HPDE6-E6E7 (cell line): Measurements from ENCODE around the gene MDM1.

Experiments
- DNase-seq: peaks from one replicate; pipeline ENCODE4 v3.0.0; 2011; ENCODE audit warnings: missing footprints; ENCODE audit errors: extremely low spot score

Gene MDM1

GRCh38 chr12:68321140-68321539 is 11.0 kb downstream of the MDM1 start:
- DNase-seq: no peak

GRCh38 chr12:68319988-68320623 is 12.1 kb downstream of the MDM1 start:
- DNase-seq: no peak

DNA sequence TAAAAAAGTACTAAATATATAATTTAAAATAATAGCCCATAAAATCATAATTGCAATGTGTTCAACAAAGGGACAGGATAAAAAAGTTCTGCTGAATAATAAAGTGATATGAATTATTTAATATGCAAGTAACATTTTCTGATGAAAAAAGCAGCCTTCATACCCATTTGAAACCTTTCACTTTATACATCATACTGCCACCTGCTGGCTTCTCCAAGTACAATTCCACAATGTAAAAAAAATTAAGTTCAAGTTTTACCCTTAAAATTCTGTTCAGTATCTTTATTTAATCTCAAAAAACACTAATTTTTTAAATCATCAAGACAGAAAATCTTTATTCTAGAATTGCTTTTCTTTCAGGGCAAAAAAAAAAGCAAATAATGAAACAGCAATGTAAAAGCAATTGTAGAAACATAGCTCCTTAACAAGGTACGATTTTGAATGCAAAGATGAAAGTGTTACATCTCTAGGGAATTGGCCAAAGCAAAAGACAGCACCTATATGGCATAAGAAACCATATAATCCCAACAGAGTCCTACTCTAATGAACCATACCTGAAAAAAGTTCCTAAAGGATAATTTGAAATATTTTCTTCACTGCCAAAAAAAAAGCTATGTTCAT is 15.0 kb downstream of the MDM1 start:
- DNase-seq: no peak

GRCh38 chr12:68310370-68310769 is 21.8 kb downstream of the MDM1 start:
- DNase-seq: peak; percentile 35

DNA sequence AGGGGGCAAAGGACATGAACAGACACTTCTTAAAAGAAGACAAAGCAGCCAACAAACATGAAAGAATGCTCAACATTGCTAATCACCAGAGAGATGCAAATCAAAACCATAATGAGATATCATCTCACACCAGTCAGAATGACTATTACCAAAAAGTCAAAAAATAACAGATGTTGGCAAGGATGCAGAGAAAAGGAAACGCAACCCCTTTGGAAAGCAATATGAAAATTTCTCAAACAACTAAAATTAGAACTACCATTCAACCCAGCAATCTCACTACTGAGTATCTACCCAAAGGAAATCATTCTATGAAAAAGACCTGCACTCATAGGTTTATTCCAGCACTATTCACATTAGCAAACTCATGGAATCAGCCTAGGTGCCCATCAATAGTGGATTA is 25.6 kb downstream of the MDM1 start:
- DNase-seq: no peak

- no peak for DNase-seq
Observed at GRCh38 chr12:68305278-68305677, 26.9 kb downstream of the MDM1 start.

- no peak for DNase-seq
Observed at GRCh38 chr12:68304626-68305025, 27.5 kb downstream of the MDM1 start.

GRCh38 chr12:68303850-68304249 is 28.3 kb downstream of the MDM1 start:
- no peak for DNase-seq

DNA sequence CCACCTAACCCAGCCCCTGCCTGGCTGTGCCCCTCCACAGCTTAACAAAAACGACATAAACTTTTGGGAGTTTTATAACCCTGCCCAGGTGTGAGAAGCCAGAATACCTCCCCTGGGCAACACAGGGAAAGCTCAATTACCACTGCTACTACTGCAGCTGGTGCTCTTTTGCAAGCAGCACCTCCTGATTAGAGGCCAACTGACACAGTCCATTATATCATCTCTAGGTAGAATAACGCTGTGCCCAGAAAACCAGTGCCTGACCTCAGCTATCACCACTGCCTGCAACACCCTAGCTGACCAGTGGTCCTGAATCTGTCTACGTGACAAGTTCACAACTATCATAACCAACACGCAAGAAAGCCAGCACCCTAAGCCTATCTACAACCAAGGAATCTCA is 34.2 kb downstream of the MDM1 start:
- DNase-seq: no peak

- DNase-seq: no peak
Observed at GRCh38 chr12:68294251-68294650, 37.9 kb downstream of the MDM1 start.

DNA sequence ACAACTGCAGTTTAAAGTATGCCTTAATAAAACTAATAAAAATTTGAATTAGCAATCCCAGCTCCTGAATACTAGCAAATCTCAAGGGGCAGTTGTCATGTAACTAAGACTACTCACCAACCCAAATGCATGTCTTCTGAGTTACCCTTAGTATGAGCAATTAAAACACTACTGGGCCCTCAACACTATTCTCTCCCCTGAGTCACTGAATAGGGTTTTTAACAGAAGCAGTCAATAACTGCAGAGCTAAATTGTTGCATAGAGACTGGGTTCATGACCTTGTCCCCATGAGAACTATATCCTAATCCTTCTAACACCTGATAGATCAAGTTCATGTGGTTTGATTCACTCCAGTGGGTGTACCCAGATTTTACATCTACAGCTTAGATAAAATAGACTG is 38.8 kb downstream of the MDM1 start:
- DNase-seq: no peak

GRCh38 chr12:68292151-68292943 is 39.8 kb downstream of the MDM1 start:
- DNase-seq: no peak

DNA sequence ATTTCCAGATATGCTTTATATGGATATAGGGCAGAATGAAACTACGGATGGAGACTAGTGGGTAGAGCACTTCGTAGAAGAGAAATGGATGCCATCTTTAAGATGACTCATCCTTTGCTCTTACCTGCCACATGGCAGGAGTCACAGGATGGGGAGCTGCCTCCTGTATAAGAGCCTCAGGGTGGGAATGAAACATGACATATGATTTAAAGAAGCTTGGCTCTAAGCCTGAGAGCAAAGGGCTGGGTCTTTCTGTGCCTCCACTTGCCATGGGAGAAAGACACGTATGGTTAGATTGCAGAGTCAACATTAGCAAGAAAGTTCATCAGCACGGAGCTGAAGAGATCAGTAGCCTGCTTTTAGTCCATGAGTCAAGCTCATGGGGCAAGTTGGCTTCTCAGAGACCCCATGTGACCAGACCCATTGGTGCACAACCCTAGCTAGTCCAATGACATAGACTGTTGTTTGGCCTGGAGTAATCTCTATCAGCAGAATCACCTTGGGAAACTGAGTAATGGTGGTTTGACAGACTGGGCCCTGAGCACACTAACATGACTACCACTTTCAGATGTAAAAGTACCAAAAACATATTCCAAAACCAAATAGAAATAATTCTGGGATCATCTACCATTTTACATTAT is 40.6 kb downstream of the MDM1 start:
- DNase-seq: peak; percentile 26

GRCh38 chr12:68290126-68290525 is 42.0 kb downstream of the MDM1 start:
- no peak for DNase-seq

- DNase-seq: no peak
Observed at GRCh38 chr12:68287106-68287505, 45.1 kb downstream of the MDM1 start.

- DNase-seq: no peak
Observed at GRCh38 chr12:68286396-68286795, 45.8 kb downstream of the MDM1 start.

- no peak for DNase-seq
Observed at GRCh38 chr12:68285541-68285940, 46.6 kb downstream of the MDM1 start.

DNA sequence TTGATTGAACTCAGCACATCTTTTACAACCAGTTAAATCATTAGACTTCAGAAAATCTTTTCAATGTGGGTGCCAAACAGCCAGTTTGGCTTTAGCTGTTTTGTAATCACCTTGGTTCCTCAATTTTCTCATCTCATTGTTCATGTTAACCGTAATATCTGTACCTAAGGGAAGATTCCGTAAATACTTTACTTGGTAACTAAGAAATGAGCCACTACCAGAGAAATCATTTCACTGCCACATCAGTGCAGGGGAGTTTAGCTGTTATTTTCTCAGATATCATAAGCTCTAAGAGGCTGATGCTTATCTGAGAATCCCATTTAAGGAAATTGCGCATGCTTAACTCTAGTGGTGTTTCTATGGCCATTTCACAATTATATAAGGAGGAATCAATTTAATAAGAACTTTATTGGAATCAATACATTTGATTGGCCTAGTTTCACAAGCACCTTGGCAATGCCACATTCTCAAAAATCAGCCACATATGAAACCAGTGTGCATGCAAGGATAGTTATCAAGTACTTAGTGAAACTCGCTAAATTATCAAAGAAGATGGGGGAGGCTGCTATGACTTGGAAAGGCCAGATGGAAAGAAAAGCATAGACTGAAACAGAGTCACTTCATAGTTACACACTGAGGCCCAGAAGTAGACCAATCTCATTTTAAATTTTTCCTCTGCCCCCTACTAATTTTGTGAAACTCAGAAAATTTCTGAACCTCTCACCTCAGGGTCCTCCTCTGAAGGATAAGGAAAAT is 50.7 kb downstream of the MDM1 start:
- DNase-seq: no peak

DNA sequence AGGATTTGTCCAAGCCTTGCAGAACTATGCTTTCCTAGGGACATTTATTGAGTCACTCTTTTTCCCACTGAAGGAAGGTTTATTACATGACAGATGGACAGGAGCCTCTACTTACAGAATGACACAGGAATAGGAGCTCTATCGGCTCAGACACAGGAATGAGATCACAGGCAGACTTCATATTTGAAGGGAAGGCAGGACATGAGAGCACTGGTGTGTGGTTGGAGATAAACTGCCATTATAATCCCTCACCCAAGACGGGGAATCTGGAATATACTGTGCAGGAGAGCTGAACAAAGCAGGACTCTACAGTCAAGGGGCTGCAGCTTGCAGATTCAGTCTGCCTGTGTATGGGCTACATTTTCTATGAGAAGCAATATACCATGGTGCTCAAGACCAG is 51.9 kb downstream of the MDM1 start:
- no peak for DNase-seq

DNA sequence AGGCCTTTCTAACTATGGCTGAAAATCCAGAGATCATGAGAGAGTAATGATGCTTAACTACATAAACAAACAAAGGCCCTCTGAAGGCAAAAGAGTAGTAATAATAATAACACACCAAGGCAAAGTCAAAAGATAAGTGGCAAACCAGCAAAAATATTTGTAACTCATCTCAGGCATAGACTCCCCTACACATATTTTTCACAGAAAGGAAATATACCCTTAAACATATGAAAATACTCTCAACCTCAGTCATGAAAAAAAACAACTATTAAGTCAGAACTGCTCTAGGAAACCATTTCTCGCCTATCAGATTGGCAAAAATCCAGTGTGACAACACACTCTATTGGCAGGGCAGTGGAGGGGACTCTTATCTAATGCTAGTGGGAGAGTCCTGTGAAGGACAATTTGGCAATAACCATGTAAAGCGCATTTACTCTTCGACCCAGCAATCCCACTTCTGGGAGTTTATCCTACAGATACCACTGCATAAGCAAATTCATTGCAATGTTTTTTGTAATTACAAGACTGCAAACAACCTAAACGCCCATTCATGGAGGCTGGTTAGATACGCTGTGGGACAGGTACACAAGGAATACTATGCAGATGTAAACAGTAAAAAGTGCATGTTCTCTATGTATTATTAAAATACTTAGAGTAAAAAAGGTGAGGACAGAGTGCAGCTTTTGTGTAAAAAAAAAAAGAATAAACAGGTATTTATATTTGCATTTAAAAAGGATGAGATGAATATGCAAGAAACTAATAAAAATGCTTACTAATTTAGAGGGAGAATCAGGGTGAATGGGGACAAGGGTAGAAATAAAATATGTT is 52.7 kb downstream of the MDM1 start:
- no peak for DNase-seq

DNA sequence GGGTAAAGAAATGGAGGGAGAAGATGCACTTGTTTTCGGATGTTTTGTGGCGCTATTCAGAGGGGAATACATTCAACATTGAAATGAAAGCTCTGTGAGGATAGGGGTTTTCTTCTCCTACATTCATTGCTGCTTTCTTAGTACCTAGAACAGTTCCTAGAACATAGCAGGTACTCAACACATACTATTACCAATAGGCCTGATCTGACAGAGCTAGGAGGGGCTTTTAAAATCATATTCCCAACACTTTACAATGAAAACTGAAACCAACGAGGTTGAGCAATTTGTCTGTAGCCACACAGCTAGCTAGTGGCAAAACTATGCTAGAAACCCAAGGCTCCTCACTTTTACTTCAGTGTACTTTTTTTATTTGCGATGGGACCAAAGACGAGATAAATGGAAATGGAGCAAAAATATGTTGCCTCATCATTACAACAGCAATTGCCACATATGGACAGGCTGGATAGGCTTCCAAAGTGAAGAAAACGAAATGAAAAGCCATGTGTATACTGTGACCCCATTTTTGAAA is 55.7 kb downstream of the MDM1 start:
- DNase-seq: no peak
